SK-N-SH (cell line): Measurements from ENCODE around the gene STK31.

Experiments used
- CTCF ChIP-seq: fragments of 200-600 bp; sonication (generic); IDR thresholded peaks from 2 replicates; pipeline ENCODE4 v1.6.1; 2017; ENCODE audit warnings: antibody characterized with exemption, mild to moderate bottlenecking, moderate library complexity
- GABPA ChIP-seq: IDR thresholded peaks from 2 replicates; pipeline ENCODE4 v1.4.0; 2012; ENCODE audit warnings: low read depth, mild to moderate bottlenecking

DNA sequence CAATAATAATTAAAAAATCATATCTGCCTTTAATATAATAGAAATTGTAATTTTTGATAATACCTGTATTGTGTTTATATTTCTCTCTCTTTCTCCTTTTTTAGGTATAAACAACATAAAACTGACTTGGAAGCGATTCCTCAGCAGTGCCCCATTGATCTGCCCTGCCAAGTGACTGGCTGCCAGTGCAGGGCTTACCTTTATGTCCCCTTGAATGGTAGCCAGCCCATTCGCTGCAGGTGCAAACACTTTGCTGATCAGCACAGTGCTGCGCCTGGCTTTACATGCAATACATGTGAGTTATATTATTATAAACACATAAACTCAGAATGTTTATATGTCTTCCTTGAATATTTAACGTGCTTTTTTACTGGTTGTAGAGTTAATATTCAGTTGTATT lies 20.9 kb upstream of the STK31 start:
- TF ChIP-seq GABPA (no peak), CTCF (no peak)
